Astrocyte (in vitro differentiated cells and primary cell): ENCODE data around the gene OLFML3. TPM values are rescaled to one million over a fixed set of nuclear protein-coding genes. Genes with fewer than 3 reads are reported as not detected.
A peak's percentile ranks its signal among the peaks of the same experiment; 100 is the strongest.

Experiments
- DNase-seq: peaks from one replicate; pipeline ENCODE4 v3.0.0-alpha.2; 2010; ENCODE audit warnings: low read depth
- FAIRE-seq: peaks from 2 replicates; lab custom pipeline; 2011; peaks lifted over from hg19 to GRCh38; lab: Jason Lieb, UNC
- H2AFZ ChIP-seq: 2 replicates; pipeline ENCODE4 v1.6.0; 2012; ENCODE audit warnings: low read depth, low read length, inconsistent platforms
- H3K27ac ChIP-seq: 2 replicates; pipeline ENCODE4 v1.5.1; 2011; ENCODE audit warnings: low read depth, low read length, inconsistent platforms
- H3K27me3 ChIP-seq: 2 replicates; pipeline ENCODE4 v1.6.0; 2011; ENCODE audit warnings: low read length, inconsistent platforms; ENCODE audit not compliant: insufficient read depth
- H3K36me3 ChIP-seq: 2 replicates; pipeline ENCODE4 v1.5.1; 2011; ENCODE audit warnings: low read length, inconsistent platforms; ENCODE audit not compliant: insufficient read depth
- H3K4me1 ChIP-seq: 2 replicates; pipeline ENCODE4 v1.5.1; 2011; ENCODE audit warnings: low read length, inconsistent platforms; ENCODE audit not compliant: insufficient read depth
- H3K4me2 ChIP-seq: 2 replicates; pipeline ENCODE4 v1.6.0; 2012; ENCODE audit warnings: low read length, inconsistent platforms
- H3K4me3 ChIP-seq: 2 replicates; pipeline ENCODE4 v1.5.1; 2011; ENCODE audit warnings: low read depth, mild to moderate bottlenecking, low read length, inconsistent platforms; ENCODE audit not compliant: insufficient read depth
- H3K79me2 ChIP-seq: 2 replicates; pipeline ENCODE4 v1.6.0; 2012; ENCODE audit warnings: mild to moderate bottlenecking, low read length, inconsistent platforms; ENCODE audit not compliant: insufficient read depth
- H3K9ac ChIP-seq: 2 replicates; pipeline ENCODE4 v1.6.0; 2012; ENCODE audit warnings: mild to moderate bottlenecking, low read length, inconsistent platforms
- H3K9me3 ChIP-seq: 2 replicates; pipeline ENCODE4 v1.5.1; 2012; ENCODE audit warnings: low read depth, mild to moderate bottlenecking, low read length, inconsistent platforms; ENCODE audit not compliant: insufficient read depth
- H4K20me1 ChIP-seq: 2 replicates; pipeline ENCODE4 v1.6.0; 2012; ENCODE audit warnings: low read length, inconsistent platforms; ENCODE audit not compliant: insufficient read depth
- H3K27ac Mint-ChIP-seq: one replicate; pipeline ENCODE4 v1.8.0; 2021; ENCODE audit warnings: mild to moderate bottlenecking, mixed read lengths; ENCODE audit not compliant: unreplicated experiment
- H3K27me3 Mint-ChIP-seq: one replicate; pipeline ENCODE4 v1.8.0; 2021; ENCODE audit warnings: low read depth, mixed read lengths; ENCODE audit not compliant: unreplicated experiment
- H3K36me3 Mint-ChIP-seq: one replicate; pipeline ENCODE4 v1.8.0; 2021; ENCODE audit warnings: low read depth, mixed read lengths; ENCODE audit not compliant: unreplicated experiment
- H3K4me1 Mint-ChIP-seq: one replicate; pipeline ENCODE4 v1.8.0; 2021; ENCODE audit warnings: low read depth, mixed read lengths; ENCODE audit not compliant: unreplicated experiment
- H3K4me3 Mint-ChIP-seq: one replicate; pipeline ENCODE4 v1.8.0; 2021; ENCODE audit warnings: mild to moderate bottlenecking, moderate library complexity, mixed read lengths; ENCODE audit not compliant: unreplicated experiment
- H3K9me3 Mint-ChIP-seq: one replicate; pipeline ENCODE4 v1.8.0; 2021; ENCODE audit warnings: mild to moderate bottlenecking, mixed read lengths; ENCODE audit not compliant: unreplicated experiment
- CTCF ChIP-seq: IDR thresholded peaks from 2 replicates; pipeline ENCODE4 v1.5.1; 2011; ENCODE audit warnings: low read depth, mild to moderate bottlenecking, inconsistent platforms, low read length, moderate library complexity; ENCODE audit not compliant: insufficient read depth
- EZH2 ChIP-seq: IDR thresholded peaks from 2 replicates; pipeline ENCODE4 v1.6.1; 2012; ENCODE audit warnings: mild to moderate bottlenecking, low read length, inconsistent platforms; ENCODE audit not compliant: insufficient read depth
- total RNA-seq: library from RNA; stranded (reverse); gene quantifications from 2 replicates; pipeline ENCODE4 v1.2.1, GENCODE V29; 2021

Gene OLFML3
- total RNA-seq, 1 donor from 2014 or later = 26.7 TPM

GRCh38 chr1:114024049-114024448 lies 44.8 kb downstream of the OLFML3 start:
- Mint-ChIP-seq H3K36me3 (no peaks in the 10 kb centered on the region), H3K9me3 (no peaks in the 10 kb centered on the region), H3K4me3 (no peak overlapping the region), H3K27me3 (no peaks in the 10 kb centered on the region), H3K4me1 (peaks cover 4% of the 10 kb centered on the region), H3K27ac (no peak overlapping the region)
- Histone ChIP-seq H2AFZ (no peak overlapping the region), H3K4me2 (no peak overlapping the region), H3K36me3 (no peaks in the 10 kb centered on the region), H4K20me1 (no peaks in the 10 kb centered on the region), H3K79me2 (no peaks in the 10 kb centered on the region), H3K27me3 (no peaks in the 10 kb centered on the region), H3K9me3 (no peaks in the 10 kb centered on the region), H3K4me3 (no peak overlapping the region), H3K27ac (no peak overlapping the region), H3K9ac (no peak overlapping the region), H3K4me1 (peaks cover 10% of the 10 kb centered on the region)
- FAIRE-seq (no peak), DNase-seq (no peak)
- TF ChIP-seq CTCF (no peak), EZH2 (no peak)

GRCh38 chr1:114025609-114026401 lies 46.5 kb downstream of the OLFML3 start:
- TF ChIP-seq CTCF (no peak), EZH2 (no peak)
- Histone ChIP-seq H3K9ac (no peak overlapping the region), H3K27ac (no peak overlapping the region), H4K20me1 (no peaks in the 10 kb centered on the region), H3K4me3 (no peak overlapping the region), H3K4me1 (peaks cover 10% of the 10 kb centered on the region), H3K27me3 (no peaks in the 10 kb centered on the region), H2AFZ (no peak overlapping the region), H3K79me2 (no peaks in the 10 kb centered on the region), H3K9me3 (no peaks in the 10 kb centered on the region), H3K4me2 (peak overlapping the region; percentile 43), H3K36me3 (no peaks in the 10 kb centered on the region)
- Mint-ChIP-seq H3K4me1 (peaks cover 4% of the 10 kb centered on the region), H3K9me3 (no peaks in the 10 kb centered on the region), H3K36me3 (no peaks in the 10 kb centered on the region), H3K27me3 (no peaks in the 10 kb centered on the region), H3K27ac (no peak overlapping the region), H3K4me3 (no peak overlapping the region)
- DNase-seq (peak; percentile 48), FAIRE-seq (no peak)

GRCh38 chr1:114026797-114027196 lies 47.5 kb downstream of the OLFML3 start:
- Histone ChIP-seq H2AFZ (no peak overlapping the region), H3K4me2 (peak overlapping the region; percentile 43), H4K20me1 (no peaks in the 10 kb centered on the region), H3K27ac (no peak overlapping the region), H3K4me1 (peaks cover 10% of the 10 kb centered on the region), H3K36me3 (no peaks in the 10 kb centered on the region), H3K9ac (no peak overlapping the region), H3K9me3 (no peaks in the 10 kb centered on the region), H3K27me3 (no peaks in the 10 kb centered on the region), H3K4me3 (no peak overlapping the region), H3K79me2 (no peaks in the 10 kb centered on the region)
- peaks cover 3% of the 10 kb centered on the region for H3K4me1 Mint-ChIP-seq
- H3K4me3 Mint-ChIP-seq = no peak overlapping the region
- DNase-seq = no peak
- no peaks in the 10 kb centered on the region for H3K36me3 Mint-ChIP-seq
- no peak overlapping the region for H3K27ac Mint-ChIP-seq
- H3K9me3 Mint-ChIP-seq = no peaks in the 10 kb centered on the region
- TF ChIP-seq CTCF (no peak), EZH2 (no peak)
- no peaks in the 10 kb centered on the region for H3K27me3 Mint-ChIP-seq
- FAIRE-seq = no peak
